Body of pancreas (tissue), 4 donors: Measurements from ENCODE around the gene C5orf52. TPM values are rescaled to one million over a fixed set of nuclear protein-coding genes. Genes with fewer than 3 reads are reported as not detected.

Experiments used
- ATAC-seq: fragments of 150-250 bp; one replicate; pipeline ENCODE4 v1.9.1; 2016
- DNase-seq, 4 donors: peaks; one replicate each; pipeline ENCODE4 v3.0.0-alpha.2; 2019
- H3K27ac ChIP-seq, 4 donors: fragments of 200-600 bp; sonication (generic); 1 replicate in 3 of 4; 2 replicates in 1 of 4; pipeline versions ENCODE4 v1.5.1 to v1.6.1; 2016 to 2019; ENCODE audit warnings: mild to moderate bottlenecking in 1 of 4, mixed read lengths in 1 of 4, moderate library complexity in 1 of 4
- H3K27me3 ChIP-seq, 2 donors: fragments of 200-600 bp; sonication (generic); one replicate each; pipeline ENCODE4 v1.6.0; 2016; ENCODE audit warnings: mild to moderate bottlenecking in 1 of 2
- H3K36me3 ChIP-seq, 2 donors: fragments of 200-600 bp; sonication (generic); replicated peaks in 1 of 2; 2 replicates each; pipeline ENCODE4 v1.5.1; 2016; ENCODE audit warnings: low read depth in 2 of 2; ENCODE audit not compliant: insufficient read depth in 1 of 2
- H3K4me1 ChIP-seq: fragments of 200-600 bp; sonication (generic); one replicate; pipeline ENCODE4 v1.6.0; 2016
- H3K4me3 ChIP-seq, 2 donors: fragments of 200-600 bp; sonication (generic); 1 replicate in 1 of 2; 2 replicates in 1 of 2; pipeline ENCODE4 v1.5.1; 2016 to 2019
- H3K9me3 ChIP-seq, 3 donors: fragments of 200-600 bp; sonication (generic); 1 replicate in 2 of 3; 2 replicates in 1 of 3; pipeline ENCODE4 v1.5.1; 2016
- POLR2A ChIP-seq, 3 donors: fragments of 450-650 bp; IDR thresholded peaks; one replicate each; pipeline ENCODE4 v1.6.1; 2016; ENCODE audit warnings: antibody characterized with exemption in 3 of 3, mild to moderate bottlenecking in 2 of 3
- WGBS, 2 donors: methylation state at CpG; one replicate each; pipeline ENCODE4 v1.1.5; 2017; 5-methylcytosine and 5-hydroxymethylcytosine counted together
- intact Hi-C: fragments of 100-400 bp; cut with DNase I; formaldehyde crosslinking; loops from one replicate; pipeline ENCODE4 v1.15.1; 2023
- total RNA-seq, 2 donors: library from RNA; depleted of rRNA; stranded (reverse); fragments of >200 nt; gene quantifications; one replicate each; pipeline ENCODE4 v1.1.0, GENCODE V29; 2016
- TF ChIP-seq, protein P1 (sequence below), 7 experiments: fragments of 450-650 bp in 4 of 7; fragments of 200-600 bp in 3 of 7; sonication (generic) in 3 of 7; IDR thresholded peaks; one replicate each; pipeline ENCODE4 v1.5.1; 2016 to 2019; ENCODE audit warnings: antibody characterized with exemption in 7 of 7

Gene C5orf52
- not detected for total RNA-seq

DNA sequence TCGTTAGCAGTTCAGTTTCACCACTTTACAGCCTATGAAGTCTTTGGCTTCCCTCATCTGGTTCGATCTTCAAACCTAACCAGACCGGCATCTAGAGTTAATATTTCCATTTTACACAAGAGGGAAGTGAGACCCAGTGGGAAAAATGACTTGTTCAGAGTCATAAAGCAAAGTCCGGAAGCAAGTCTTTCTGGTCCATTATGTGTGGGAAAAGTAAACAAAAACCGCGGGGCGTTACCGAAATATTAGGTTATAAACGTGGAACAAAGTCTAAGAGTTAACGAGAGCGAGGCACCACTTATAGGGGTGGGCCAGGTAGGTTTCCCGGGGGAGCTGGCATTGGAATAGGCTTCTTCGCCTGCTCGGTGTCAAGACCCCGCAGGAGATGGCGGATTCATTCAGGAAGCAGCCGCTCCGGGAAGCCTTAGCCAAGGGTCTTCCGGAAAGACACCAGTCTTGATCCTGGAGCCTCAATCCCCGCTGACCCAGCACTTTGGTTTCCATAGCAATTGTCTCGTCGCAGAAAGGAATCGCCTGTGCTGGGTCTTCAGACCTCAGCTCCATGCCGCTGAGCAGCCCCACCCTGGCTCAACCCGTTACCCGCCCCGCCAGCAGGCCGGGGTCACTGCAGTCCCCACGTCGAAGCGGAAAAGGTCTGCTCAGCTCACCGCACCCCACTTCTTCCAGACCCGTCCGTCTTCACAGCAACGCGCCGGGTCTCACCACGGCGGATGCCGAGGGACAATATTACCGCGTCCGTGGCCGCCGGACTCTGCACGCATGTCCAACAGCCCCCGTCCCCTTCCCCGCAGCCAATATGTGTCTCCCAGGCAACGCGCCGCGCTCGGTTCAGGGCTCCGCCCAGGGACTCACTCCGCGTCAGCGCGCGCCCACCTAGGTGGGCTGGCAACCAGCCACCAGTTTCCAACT is at the start of gene C5orf52:
C5orf52 (plus strand) TSS at position 872 of the 930 bp plus-strand sequence. CDS start 82 bp downstream, outside the sequence.
- Histone ChIP-seq H3K27ac (no peak within 1 kb of the TSS), H3K36me3 (no peaks in the 10 kb centered on the region), H3K27me3 (no peaks in the 10 kb centered on the region), H3K4me3 (peak within 1 kb of the TSS in 1 of 2 donors; percentile 52), H3K9me3 (no peaks in the 10 kb centered on the region), H3K4me1 (peaks cover 15% of the 10 kb centered on the region)
- 1% methylated on average over 17 to 59 of the region's 59 CpGs for WGBS, 2 donors
- intact Hi-C loops, result no loop called here
- TF ChIP-seq, protein P1, sequence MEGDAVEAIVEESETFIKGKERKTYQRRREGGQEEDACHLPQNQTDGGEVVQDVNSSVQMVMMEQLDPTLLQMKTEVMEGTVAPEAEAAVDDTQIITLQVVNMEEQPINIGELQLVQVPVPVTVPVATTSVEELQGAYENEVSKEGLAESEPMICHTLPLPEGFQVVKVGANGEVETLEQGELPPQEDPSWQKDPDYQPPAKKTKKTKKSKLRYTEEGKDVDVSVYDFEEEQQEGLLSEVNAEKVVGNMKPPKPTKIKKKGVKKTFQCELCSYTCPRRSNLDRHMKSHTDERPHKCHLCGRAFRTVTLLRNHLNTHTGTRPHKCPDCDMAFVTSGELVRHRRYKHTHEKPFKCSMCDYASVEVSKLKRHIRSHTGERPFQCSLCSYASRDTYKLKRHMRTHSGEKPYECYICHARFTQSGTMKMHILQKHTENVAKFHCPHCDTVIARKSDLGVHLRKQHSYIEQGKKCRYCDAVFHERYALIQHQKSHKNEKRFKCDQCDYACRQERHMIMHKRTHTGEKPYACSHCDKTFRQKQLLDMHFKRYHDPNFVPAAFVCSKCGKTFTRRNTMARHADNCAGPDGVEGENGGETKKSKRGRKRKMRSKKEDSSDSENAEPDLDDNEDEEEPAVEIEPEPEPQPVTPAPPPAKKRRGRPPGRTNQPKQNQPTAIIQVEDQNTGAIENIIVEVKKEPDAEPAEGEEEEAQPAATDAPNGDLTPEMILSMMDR (IDR thresholded peaks at IDR 0.05), result no peak
- no peak for TF ChIP-seq POLR2A (IDR thresholded peaks at IDR 0.05)
- DNase-seq (peak; percentile 25 to 51 (median 40)), ATAC-seq (peak; percentile 66)

DNA sequence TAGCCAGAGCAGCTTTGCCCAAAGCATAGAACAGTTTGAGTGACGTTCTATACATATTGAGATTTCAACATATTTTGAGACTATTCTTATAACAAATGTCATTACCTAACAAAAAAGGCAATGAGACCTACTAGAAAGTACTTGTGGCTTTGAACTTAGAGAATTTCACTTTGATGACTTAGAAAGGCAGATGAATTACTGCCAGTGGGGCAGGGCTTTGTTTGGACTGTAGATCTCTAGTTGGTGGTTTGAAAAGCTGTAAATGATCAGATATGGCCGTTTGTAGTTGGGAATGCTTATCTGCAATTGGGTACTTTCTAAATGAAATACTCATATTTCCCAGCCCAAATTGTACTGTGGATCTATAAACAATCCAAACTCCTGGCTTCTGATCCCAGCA is 47.2 kb upstream of the C5orf52 start:
- Histone ChIP-seq H3K4me1 (no peaks in the 10 kb centered on the region), H3K36me3 (no peaks in the 10 kb centered on the region), H3K4me3 (no peak overlapping the region), H3K27ac (no peak overlapping the region), H3K9me3 (no peaks in the 10 kb centered on the region), H3K27me3 (no peaks in the 10 kb centered on the region)
- no peak for DNase-seq
- 20 to 28% methylated on average over 2 of the region's 2 CpGs for WGBS, 2 donors
- ATAC-seq, result no peak
- intact Hi-C loops, result no loop called here
- TF ChIP-seq POLR2A (IDR thresholded peaks at IDR 0.05), result no peak
- TF ChIP-seq, protein P1 (IDR thresholded peaks at IDR 0.05), result no peak

DNA sequence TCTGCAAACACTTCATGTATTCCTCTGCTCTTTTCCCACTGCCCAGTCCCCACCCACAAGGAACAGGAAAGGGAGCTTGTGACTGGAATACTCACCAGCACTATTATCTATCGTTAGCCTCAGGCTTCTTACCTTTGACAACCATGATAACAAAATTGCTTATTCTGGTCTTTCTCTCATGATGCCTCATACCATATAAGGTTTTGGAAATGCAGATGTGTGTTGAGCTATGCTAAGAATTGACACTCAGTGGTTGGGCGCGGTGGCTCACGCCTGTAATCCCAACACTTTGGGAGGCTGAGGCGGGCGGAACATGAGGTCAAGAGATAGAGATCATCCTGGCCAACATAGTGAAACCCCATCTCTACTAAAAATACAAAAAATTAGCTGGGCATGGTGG is 44.5 kb upstream of the C5orf52 start:
- intact Hi-C loops, result no loop called here
- no peak for ATAC-seq

DNA sequence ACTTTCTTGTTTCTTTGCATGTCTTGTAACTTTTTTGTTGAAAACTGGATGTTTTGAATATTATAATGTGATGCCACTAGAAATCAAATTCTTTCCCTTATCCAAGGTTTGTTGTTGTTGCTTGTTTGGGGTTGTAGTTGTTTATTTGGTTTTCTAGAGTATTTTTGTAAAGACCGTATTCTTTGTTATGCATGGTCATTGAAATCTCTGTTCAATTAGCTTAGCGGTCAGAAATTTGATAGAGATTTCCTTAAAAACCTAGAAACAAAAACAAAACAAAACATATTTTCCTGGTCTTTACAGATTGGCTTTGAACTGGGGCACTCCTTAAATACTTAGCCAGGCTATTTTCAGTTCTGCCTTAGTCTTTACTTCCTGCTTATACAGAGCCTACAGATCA is 41.0 kb upstream of the C5orf52 start:
- Histone ChIP-seq H3K27ac (no peak overlapping the region), H3K4me1 (no peaks in the 10 kb centered on the region), H3K27me3 (no peaks in the 10 kb centered on the region), H3K4me3 (no peak overlapping the region), H3K36me3 (no peaks in the 10 kb centered on the region), H3K9me3 (peaks cover 0 to 6% (median 0%) of the 10 kb centered on the region in 3 donors)
- ATAC-seq (no peak), DNase-seq (no peak)
- TF ChIP-seq, protein P1 (IDR thresholded peaks at IDR 0.05), result no peak
- no peak for TF ChIP-seq POLR2A (IDR thresholded peaks at IDR 0.05)
- intact Hi-C loops, result no loop called here
- WGBS, 2 donors, result 89 to 93% methylated on average over 2 of the region's 2 CpGs

More for the DNA sequence above, 44.5 kb upstream of the C5orf52 start:
- Histone ChIP-seq H3K36me3 (no peaks in the 10 kb centered on the region), H3K9me3 (peaks cover 0 to 6% (median 0%) of the 10 kb centered on the region in 3 donors), H3K27ac (no peak overlapping the region), H3K4me1 (no peaks in the 10 kb centered on the region), H3K27me3 (no peaks in the 10 kb centered on the region), H3K4me3 (no peak overlapping the region)
- TF ChIP-seq, protein P1 (IDR thresholded peaks at IDR 0.05), result no peak
- 89 to 92% methylated on average over 6 of the region's 6 CpGs for WGBS, 2 donors
- no peak for DNase-seq
